ENCODE measurements around the gene PRKG1.

DNA sequence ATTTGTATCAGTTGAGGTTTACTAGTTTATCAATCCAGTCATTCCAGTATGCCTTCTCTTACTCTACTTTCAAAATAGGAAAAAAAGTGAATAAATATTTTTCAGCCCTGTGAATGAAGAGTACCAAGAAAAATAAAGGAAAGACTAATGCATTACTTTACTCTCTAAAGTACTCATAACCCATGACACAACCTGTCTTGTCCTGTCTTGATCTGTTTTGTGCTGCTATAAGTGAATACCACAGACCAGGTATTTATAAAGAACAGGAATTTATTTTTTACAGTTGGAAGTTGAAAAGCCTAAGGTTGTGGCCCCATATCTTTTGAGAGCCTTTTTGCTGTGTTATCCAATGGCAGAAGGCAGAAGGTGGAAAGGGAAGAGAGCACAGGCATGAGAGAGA lies 1045.2 kb downstream of the PRKG1 start:
- TF ChIP-seq, protein P1, sequence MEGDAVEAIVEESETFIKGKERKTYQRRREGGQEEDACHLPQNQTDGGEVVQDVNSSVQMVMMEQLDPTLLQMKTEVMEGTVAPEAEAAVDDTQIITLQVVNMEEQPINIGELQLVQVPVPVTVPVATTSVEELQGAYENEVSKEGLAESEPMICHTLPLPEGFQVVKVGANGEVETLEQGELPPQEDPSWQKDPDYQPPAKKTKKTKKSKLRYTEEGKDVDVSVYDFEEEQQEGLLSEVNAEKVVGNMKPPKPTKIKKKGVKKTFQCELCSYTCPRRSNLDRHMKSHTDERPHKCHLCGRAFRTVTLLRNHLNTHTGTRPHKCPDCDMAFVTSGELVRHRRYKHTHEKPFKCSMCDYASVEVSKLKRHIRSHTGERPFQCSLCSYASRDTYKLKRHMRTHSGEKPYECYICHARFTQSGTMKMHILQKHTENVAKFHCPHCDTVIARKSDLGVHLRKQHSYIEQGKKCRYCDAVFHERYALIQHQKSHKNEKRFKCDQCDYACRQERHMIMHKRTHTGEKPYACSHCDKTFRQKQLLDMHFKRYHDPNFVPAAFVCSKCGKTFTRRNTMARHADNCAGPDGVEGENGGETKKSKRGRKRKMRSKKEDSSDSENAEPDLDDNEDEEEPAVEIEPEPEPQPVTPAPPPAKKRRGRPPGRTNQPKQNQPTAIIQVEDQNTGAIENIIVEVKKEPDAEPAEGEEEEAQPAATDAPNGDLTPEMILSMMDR (IDR thresholded peaks at IDR 0.05) = no peak
- no peak for TF ChIP-seq POLR2A (IDR thresholded peaks at IDR 0.05)
